ENCODE results near the gene DYNLT5.

Gene DYNLT5

DNA sequence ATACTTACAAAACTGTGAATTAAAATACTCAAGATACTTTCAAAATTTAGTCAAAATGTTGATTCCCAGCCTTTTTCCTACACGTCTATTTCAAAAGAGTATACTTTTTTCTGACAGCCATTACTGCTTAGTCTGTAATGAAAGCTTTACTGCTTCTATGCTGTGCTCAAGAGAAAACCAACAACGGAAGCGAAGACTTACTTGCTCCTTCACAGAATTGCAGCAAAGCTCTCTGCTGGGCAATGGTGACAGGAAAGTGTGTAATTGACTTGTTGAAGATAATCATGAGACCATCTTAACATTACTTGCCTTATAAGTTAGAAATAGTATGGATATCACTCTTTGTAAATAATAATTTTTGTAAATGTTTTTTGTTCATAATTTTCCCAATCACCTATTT, 1.7 kb upstream of the DYNLT5 start:
- TF ChIP-seq, protein P1, sequence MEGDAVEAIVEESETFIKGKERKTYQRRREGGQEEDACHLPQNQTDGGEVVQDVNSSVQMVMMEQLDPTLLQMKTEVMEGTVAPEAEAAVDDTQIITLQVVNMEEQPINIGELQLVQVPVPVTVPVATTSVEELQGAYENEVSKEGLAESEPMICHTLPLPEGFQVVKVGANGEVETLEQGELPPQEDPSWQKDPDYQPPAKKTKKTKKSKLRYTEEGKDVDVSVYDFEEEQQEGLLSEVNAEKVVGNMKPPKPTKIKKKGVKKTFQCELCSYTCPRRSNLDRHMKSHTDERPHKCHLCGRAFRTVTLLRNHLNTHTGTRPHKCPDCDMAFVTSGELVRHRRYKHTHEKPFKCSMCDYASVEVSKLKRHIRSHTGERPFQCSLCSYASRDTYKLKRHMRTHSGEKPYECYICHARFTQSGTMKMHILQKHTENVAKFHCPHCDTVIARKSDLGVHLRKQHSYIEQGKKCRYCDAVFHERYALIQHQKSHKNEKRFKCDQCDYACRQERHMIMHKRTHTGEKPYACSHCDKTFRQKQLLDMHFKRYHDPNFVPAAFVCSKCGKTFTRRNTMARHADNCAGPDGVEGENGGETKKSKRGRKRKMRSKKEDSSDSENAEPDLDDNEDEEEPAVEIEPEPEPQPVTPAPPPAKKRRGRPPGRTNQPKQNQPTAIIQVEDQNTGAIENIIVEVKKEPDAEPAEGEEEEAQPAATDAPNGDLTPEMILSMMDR (IDR thresholded peaks at IDR 0.05; ENCODE audit: control insufficient read depth, extremely low read depth, insufficient read depth): no peak
- DNase-seq (ENCODE audit: low read depth): no peak
- H3K4me3 ChIP-seq (ENCODE audit: low read depth, low read length): no peak overlapping the region

DNA sequence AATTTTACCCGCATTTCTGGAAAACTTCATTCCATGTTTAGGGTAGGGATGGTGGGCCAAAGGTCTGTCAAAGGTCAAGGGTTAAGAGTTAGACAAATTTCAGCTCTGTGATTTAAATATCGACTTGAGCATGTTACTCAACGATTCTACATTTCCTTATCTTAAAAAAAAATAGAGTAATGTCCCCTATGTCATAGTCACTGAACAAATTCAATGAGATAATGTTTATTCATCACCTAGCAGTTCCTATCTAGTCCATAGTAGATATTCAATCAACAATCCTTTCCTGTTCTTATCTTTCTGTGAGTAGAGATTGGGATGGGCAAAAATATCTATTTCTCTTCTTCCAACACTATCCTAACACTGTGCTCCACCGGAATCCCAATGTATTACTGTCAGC, 1.1 kb upstream of the DYNLT5 start:
- TF ChIP-seq, protein P1 (IDR thresholded peaks at IDR 0.05; ENCODE audit: control insufficient read depth, extremely low read depth, insufficient read depth): no peak
- DNase-seq (ENCODE audit: low read depth): no peak
- H3K4me3 ChIP-seq (ENCODE audit: low read depth, low read length): no peak overlapping the region

DNA sequence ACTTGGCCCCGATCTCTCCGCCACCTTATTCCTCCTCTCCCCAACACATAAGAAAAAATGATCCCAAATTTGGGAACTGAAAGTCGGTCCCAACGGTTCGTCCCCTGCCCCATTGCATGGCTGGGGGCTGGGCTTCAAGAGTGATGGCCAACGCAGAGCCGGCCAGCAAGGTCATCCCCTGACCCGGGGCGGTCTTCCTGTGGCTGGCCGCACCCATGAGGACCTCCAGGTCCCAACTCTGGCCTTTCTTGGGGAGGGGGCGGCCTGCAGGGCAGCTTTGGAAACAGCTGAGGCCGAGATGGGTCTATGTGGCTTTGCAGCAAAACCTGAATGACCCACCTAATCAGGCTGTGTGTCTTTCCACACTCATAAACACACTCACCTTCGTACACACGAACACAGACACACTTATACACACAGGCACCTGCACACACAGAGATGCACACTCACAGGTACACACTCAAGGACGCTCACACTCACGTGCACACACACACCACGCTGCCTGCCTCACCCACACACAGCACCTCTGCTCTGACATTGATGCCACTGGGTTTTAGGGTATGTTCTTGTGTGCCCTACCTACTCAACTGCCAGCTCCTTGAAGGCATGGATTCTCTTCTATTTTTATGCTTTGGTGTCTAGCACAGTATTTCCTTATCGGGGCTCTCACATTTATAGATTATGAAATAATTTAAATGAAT, 562 bp downstream of the DYNLT5 start:
- TF ChIP-seq, protein P1 (IDR thresholded peaks at IDR 0.05; ENCODE audit: control insufficient read depth, extremely low read depth, insufficient read depth): no peak
- H3K4me3 ChIP-seq (ENCODE audit: low read depth, low read length): no peak overlapping the region
- DNase-seq (ENCODE audit: low read depth): no peak

DNA sequence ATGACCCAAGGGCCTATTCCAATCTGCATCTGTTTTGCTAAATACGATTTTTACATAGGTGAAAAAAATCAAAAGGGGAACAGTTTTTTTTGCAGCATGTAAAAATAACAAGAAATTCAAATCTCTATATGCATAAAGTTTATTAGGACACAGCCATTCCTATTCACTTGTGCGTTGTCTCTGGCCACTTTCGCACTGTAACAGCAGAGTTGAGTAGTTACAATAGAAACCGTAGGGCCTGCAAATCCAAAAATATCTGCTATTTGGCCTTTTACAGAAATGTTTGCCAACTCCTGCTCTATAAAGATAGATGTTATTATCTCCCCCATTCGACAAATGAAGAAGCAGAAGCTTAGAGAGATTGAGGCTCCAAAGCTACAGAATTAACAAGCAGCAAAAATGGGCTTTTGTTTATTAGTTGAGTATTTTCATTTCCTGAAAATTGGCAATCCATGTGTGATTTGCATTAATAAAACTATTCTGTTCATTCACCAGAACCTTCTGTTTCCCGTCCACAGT, 5.5 kb downstream of the DYNLT5 start:
- TF ChIP-seq, protein P1 (IDR thresholded peaks at IDR 0.05; ENCODE audit: control insufficient read depth, extremely low read depth, insufficient read depth): no peak
- H3K4me3 ChIP-seq (ENCODE audit: low read depth, low read length): no peak overlapping the region
- no peak for DNase-seq (ENCODE audit: low read depth)

DNA sequence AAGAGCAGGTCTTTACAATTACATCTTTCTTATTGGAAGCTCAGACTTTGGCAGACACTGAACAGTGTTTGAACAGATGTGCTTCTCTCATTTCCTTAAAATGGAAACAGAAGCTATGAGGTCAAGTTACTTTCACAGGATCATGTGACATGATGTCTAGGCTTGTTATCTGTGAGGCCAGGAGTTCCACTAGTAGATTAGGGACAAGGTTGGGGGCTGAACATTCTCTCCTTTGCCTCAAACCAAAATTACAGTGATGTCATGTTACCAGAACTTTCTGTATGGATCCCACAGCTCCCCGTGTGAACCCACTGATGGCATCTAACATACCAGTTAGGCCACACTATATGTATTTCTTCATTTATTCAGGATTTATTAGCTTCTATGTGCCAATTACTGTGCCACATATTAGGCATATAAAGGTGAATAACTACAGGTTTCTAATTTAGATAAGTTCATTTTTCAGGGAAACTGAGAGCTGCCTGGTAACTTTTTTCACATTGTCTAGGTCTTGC, 6.0 kb downstream of the DYNLT5 start:
- DNase-seq (ENCODE audit: low read depth): no peak
- no peak overlapping the region for H3K4me3 ChIP-seq (ENCODE audit: low read depth, low read length)

DNA sequence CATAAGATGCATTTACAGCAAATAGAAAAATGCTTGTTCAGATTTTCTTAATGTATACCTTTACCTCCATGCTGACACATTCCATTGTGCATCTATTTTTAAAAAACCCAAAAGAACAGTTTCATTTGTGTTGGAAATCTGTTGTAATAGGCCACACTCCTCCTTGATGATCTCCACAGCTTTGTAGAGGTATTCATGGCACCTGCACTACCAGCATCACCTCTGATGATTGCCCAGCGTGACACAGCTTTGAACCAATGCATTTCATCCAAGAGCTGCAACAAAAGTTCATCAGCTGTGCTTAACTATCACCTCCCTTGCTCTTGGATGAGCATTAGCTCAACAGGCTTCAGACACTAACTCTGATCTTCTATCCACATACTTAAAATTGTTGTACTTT, 8.2 kb downstream of the DYNLT5 start:
- no peak for DNase-seq (ENCODE audit: low read depth)
- H3K4me3 ChIP-seq (ENCODE audit: low read depth, low read length): no peak overlapping the region
- TF ChIP-seq, protein P1 (IDR thresholded peaks at IDR 0.05; ENCODE audit: control insufficient read depth, extremely low read depth, insufficient read depth): no peak

More for the DNA sequence above, 6.0 kb downstream of the DYNLT5 start:
- TF ChIP-seq, protein P1 (IDR thresholded peaks at IDR 0.05; ENCODE audit: control insufficient read depth, extremely low read depth, insufficient read depth): no peak
